Heart right ventricle (tissue), 16 donors: ENCODE measurements around the gene MAX. TPM values are rescaled to one million over a fixed set of nuclear protein-coding genes. Genes with fewer than 3 reads are reported as not detected.
A peak's percentile ranks its signal among the peaks of the same experiment; 100 is the strongest.

Experiments used
- ATAC-seq, 8 donors: fragments of 200-7000 bp; cut with Tn5 transposase; one replicate each; pipeline ENCODE4 v1.9.1; 2020; ENCODE audit warnings: mild to moderate bottlenecking in 8 of 8, moderate library complexity in 8 of 8, moderate number of reproducible peaks in 1 of 8
- DNase-seq, 2 donors: peaks; one replicate each; pipeline ENCODE4 v3.0.0-alpha.2; 2020
- H3K27ac ChIP-seq, 10 donors: fragments of 200-600 bp; sonication (generic) in 2 of 10; one replicate each; pipeline versions ENCODE4 v1.5.0 to v1.8.0; 2020 to 2022; ENCODE audit warnings: mild to moderate bottlenecking in 3 of 10
- H3K27me3 ChIP-seq, 7 donors: fragments of 200-600 bp; one replicate each; pipeline ENCODE4 v1.8.0; 2021 to 2022; ENCODE audit warnings: mild to moderate bottlenecking in 2 of 7
- H3K36me3 ChIP-seq, 9 donors: fragments of 200-600 bp; sonication (generic) in 1 of 9; one replicate each; pipeline versions ENCODE4 v1.5.0 to v1.8.0; 2020 to 2022; ENCODE audit warnings: mild to moderate bottlenecking in 2 of 9
- H3K4me1 ChIP-seq, 9 donors: fragments of 200-600 bp; sonication (generic) in 1 of 9; one replicate each; pipeline versions ENCODE4 v1.5.0 to v1.8.0; 2020 to 2022; ENCODE audit warnings: mild to moderate bottlenecking in 4 of 9
- H3K4me3 ChIP-seq, 10 donors: fragments of 200-600 bp; sonication (generic) in 2 of 10; one replicate each; pipeline versions ENCODE4 v1.5.0 to v1.8.0; 2020 to 2022; ENCODE audit warnings: mild to moderate bottlenecking in 7 of 10, moderate library complexity in 2 of 10
- H3K9me3 ChIP-seq, 11 donors: fragments of 200-600 bp in 10 of 11; sonication (generic) in 2 of 11; one replicate each; pipeline versions ENCODE4 v1.5.0 to v1.8.0; 2013 to 2022; ENCODE audit warnings: mild to moderate bottlenecking in 2 of 11, control low read depth in 1 of 11, moderate library complexity in 1 of 11
- CTCF ChIP-seq, 9 donors: fragments of 200-600 bp; sonication (generic) in 2 of 9; IDR thresholded peaks; one replicate each; pipeline versions ENCODE4 v1.5.0 to v1.8.0; 2021 to 2022; ENCODE audit warnings: antibody characterized with exemption in 9 of 9, mild to moderate bottlenecking in 5 of 9, moderate library complexity in 1 of 9
- WGBS, 2 donors: extraction: QIAGEN DNeasy Blood & Tissue Kit; methylation state at CpG; one replicate each; pipeline ENCODE4 v1.1.7; 2013; ENCODE audit warnings: inconsistent platforms in 1 of 2; 5-methylcytosine and 5-hydroxymethylcytosine counted together
- intact Hi-C, 10 donors: fragments of 100-400 bp; cut with DNase I; formaldehyde crosslinking; loops; one replicate each; pipeline versions ENCODE4 v1.11.1 to v1.14.2; 2022
- polyA plus RNA-seq, 2 donors: library from polyadenylated mRNA; stranded (reverse); fragments of 200-250 nt; gene quantifications; one replicate each; pipeline ENCODE4 v1.2.3, GENCODE V29; 2013
- total RNA-seq, 10 donors: library from RNA; stranded (reverse); fragmentation: NEBNext Ultra II Directional in 3 of 10; extraction: Animal tissue kit (Norgen Biotek cat#: 25700) in 3 of 10; gene quantifications; one replicate each; pipeline versions ENCODE4 v1.2.1 to v1.2.4, GENCODE V29; 2021 to 2023
- donor health status: Arrhythmogenic right ventricular cardiomyopathy.
- donor health status: ischemic (EF 13 %, LVEDD 7.1; RV severe dilation, severe dysfunction).
- donor health status: healthy with polysubstance abuse.
- donor health status: DM: no; HTN: yes; CAD: no.
- donor health status: DM: no; HTN: no; CAD: no.
- donor health status: ischemic (EF 25% LVEDD 6.9; RV normal size, moderate dysfunction).
- donor health status: ischemic (EF 25% LVEDD 5.7; RV mildly dilated, moderate dysfunction).
- donor health status: healthy.
- donor health status: DM: yes; HTN: yes; CAD: no.
- donor health status: Ischemic cardiomyopathy.
- donor health status: ischemic (EF 35%, LVEDD 5.7; RV mildly dilated, moderate dysfunction).
- donor health status: nonischemic (EF 11% LVEDD 7.7; RV severe dilation, severe dysfunction).
- donor health status: DM: yes; HTN: yes; CAD: no.
- donor health status: PGD.
- donor health status: ischemic (EF 29% LVEDD 5.4; RV normal size, mild dysfunction).
- donor health status: nonischemic (EF 23%, LVEDD 6.1; RV moderate dilation, normal function).

Gene MAX
- total and polyA plus RNA-seq, 12 donors: 35.7 to 95.7 (median 69.8) TPM

GRCh38 chr14:65072937-65073336 is 29.4 kb downstream of the MAX start:
- Histone ChIP-seq H3K27ac (peak overlapping the region; percentile 7 to 84 (median 74)), H3K36me3 (peaks cover 0 to 78% (median 22%) of the 10 kb centered on the region in 9 donors), H3K27me3 (no peaks in the 10 kb centered on the region), H3K4me3 (no peak overlapping the region), H3K4me1 (peaks cover 12 to 68% (median 62%) of the 10 kb centered on the region in 9 donors), H3K9me3 (no peaks in the 10 kb centered on the region)
- no peak for DNase-seq
- WGBS, 2 donors: 48 to 49% methylated on average over 1 of the region's 1 CpG
- intact Hi-C loops: no loop called here
- ATAC-seq: peak; percentile 31 to 73 (median 54)
- TF ChIP-seq CTCF (IDR thresholded peaks at IDR 0.05): no peak

GRCh38 chr14:65072256-65072655 is 30.1 kb downstream of the MAX start:
- intact Hi-C loops: no loop called here
- no peak overlapping the region for H3K4me3 ChIP-seq
- TF ChIP-seq CTCF (IDR thresholded peaks at IDR 0.05): no peak
- no peak for ATAC-seq
- WGBS, 2 donors: 86 to 88% methylated on average over 6 of the region's 6 CpGs
- H3K27me3 ChIP-seq: no peaks in the 10 kb centered on the region
- peaks cover 12 to 68% (median 62%) of the 10 kb centered on the region in 9 donors for H3K4me1 ChIP-seq
- DNase-seq: no peak
- peak overlapping the region in 9 of 10 donors; percentile 40 to 84 (median 75) for H3K27ac ChIP-seq
- H3K36me3 ChIP-seq: peaks cover 0 to 74% (median 16%) of the 10 kb centered on the region in 9 donors
- H3K9me3 ChIP-seq: no peaks in the 10 kb centered on the region

- Histone ChIP-seq H3K27ac (peak overlapping the region in 8 of 10 donors; percentile 56 to 84 (median 76)), H3K4me1 (peaks cover 12 to 68% (median 62%) of the 10 kb centered on the region in 9 donors), H3K27me3 (no peaks in the 10 kb centered on the region), H3K4me3 (no peak overlapping the region), H3K36me3 (peaks cover 0 to 71% (median 10%) of the 10 kb centered on the region in 9 donors), H3K9me3 (no peaks in the 10 kb centered on the region)
- intact Hi-C loops: no loop called here
- peak in 6 of 8 donors; percentile 15 to 51 (median 34) for ATAC-seq
- DNase-seq: no peak
- 64 to 69% methylated on average over 3 of the region's 3 CpGs for WGBS, 2 donors
- no peak for TF ChIP-seq CTCF (IDR thresholded peaks at IDR 0.05)
Observed at GRCh38 chr14:65071544-65071943, 30.8 kb downstream of the MAX start.

- H3K27ac ChIP-seq: peak overlapping the region in 6 of 10 donors; percentile 72 to 84 (median 78)
- TF ChIP-seq CTCF (IDR thresholded peaks at IDR 0.05): no peak
- DNase-seq: peak in 1 of 2 donors; percentile 36
- H3K4me3 ChIP-seq: peak overlapping the region in 1 of 10 donors; percentile 1
- peaks cover 12 to 63% (median 54%) of the 10 kb centered on the region in 9 donors for H3K4me1 ChIP-seq
- 48 to 50% methylated on average over 12 of the region's 12 CpGs for WGBS, 2 donors
- peak in 7 of 8 donors; percentile 9 to 34 (median 18) for ATAC-seq
- intact Hi-C loops: no loop called here
- H3K27me3 ChIP-seq: no peaks in the 10 kb centered on the region
- no peaks in the 10 kb centered on the region for H3K9me3 ChIP-seq
- peaks cover 0 to 71% (median 2%) of the 10 kb centered on the region in 9 donors for H3K36me3 ChIP-seq
Observed at GRCh38 chr14:65070471-65070976, 31.8 kb downstream of the MAX start.
